GM20431 (cell line): ENCODE results near the gene LRIT3.

ENCODE experiments used
- in situ Hi-C: fragments of 300-500 bp; cut with MseI, MboI; formaldehyde crosslinking; loops from one replicate; pipeline ENCODE4 v1.15.0; 2020; ENCODE audit warnings: low sequenced_read_pairs; ENCODE audit not compliant: unreplicated experiment

The LRIT3 gene, protein sequence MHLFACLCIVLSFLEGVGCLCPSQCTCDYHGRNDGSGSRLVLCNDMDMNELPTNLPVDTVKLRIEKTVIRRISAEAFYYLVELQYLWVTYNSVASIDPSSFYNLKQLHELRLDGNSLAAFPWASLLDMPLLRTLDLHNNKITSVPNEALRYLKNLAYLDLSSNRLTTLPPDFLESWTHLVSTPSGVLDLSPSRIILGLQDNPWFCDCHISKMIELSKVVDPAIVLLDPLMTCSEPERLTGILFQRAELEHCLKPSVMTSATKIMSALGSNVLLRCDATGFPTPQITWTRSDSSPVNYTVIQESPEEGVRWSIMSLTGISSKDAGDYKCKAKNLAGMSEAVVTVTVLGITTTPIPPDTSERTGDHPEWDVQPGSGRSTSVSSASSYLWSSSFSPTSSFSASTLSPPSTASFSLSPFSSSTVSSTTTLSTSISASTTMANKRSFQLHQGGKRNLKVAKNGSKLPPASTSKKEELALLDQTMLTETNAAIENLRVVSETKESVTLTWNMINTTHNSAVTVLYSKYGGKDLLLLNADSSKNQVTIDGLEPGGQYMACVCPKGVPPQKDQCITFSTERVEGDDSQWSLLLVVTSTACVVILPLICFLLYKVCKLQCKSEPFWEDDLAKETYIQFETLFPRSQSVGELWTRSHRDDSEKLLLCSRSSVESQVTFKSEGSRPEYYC

DNA sequence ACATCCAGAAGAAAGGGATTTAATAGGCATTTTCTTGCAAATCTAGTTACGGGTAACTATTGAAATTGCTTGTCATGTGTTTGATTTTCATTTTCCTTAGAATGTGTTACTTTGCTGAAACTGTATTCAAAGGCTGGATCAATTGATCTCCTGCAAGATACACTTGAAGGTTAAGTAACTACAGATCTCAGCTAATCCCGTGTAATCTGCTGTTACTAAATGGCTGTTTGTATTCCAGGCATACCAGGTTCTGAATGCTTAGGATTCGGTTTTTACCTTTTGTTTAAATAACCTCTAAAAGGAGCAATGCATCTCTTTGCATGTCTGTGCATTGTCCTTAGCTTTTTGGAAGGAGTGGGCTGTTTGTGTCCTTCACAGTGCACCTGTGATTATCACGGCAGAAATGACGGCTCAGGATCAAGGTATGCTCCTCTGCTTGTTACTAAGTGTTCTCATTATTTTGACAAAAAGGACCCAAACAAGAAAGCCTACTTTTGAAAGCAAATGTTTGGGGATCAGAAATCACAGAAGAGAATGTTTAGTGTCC, at the start of gene LRIT3:
TSS of gene LRIT3 (plus strand) at position 212 of the 547 bp plus-strand sequence. CDS start at position 307, 95 bp downstream.
- in situ Hi-C loops, result no loop called here

DNA sequence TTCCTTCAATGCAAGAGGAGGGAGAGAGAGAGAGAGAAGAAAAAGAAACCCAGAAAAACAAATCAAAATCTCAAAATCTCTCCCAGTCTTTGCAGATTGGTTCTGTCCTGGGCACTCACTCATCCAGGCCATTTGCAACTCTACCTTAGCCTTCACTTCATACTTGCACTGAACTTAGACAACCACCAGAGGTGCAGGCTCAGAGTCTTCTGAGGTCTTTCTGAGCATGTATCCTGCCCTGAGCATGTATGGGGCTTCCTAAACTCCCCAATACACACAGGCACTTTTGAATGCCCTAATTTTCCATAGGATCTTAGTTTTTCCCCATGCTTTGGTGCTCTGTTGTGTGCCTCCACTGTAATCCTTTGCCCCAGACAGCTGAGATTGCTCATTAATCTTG, 49.0 kb upstream of the LRIT3 start:
- in situ Hi-C loops, result no loop called here

DNA sequence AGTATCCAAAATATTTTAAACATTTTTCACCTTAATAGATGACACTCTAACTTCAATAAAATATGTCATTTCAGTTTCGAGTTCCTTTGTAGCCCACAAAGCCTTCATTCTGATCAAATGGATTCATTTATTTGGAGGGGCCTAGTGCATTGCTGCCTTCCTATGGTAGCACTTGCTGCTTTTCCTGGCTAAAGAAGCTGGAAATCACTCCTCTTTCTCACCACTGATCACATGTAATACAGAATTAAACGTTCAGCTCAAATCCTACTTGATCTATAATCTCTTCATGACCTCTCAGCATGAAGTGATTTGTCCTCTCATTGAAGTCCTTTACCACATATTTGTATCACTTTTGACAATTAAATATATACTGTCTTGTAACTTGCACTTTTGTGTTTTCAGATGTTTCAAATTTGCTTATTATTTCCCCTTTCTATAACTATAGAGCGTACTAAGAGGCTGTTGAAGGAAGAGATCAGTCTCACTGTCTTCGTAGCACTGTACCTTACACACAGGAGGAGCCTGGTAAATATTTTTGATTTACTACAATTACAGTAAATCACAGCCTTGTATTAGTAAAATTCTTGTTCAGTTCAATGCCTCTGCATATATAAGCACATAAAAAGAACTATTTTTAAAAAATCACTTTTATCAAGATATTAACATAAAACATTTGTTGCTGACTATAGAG, 46.7 kb upstream of the LRIT3 start:
- in situ Hi-C loops, result loop anchor here (10.0 kb wide), 1 partner anchor 376 kb away; no protein-coding TSS in a partner anchor

DNA sequence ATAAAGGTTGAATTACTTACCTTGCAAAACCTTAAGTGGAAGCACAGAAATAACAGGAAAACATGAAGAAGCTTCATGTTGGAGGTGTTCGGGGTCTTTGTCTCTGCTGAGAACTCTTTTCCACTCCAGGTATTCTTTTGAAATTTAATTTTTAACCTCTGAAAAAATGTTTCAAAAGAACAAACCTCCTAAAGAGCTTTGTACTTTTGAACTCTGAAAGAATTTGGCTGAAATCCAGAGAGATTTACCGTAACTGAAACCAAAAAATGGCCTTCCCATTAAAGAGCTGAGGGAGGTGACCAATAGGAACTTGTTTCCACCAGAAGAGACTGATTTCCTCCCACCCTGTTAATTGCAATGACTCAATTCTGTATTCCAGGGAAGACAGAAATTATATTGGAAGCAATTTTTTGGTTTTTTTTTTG, 46.0 kb upstream of the LRIT3 start, which contains the start of gene CFI:
TSS of gene CFI (minus strand) at position 105 of the 425 bp plus-strand sequence. CDS start at position 77, 28 bp downstream.
- in situ Hi-C loops, result loop anchor here (10.0 kb wide), 1 partner anchor 377 kb away; no protein-coding TSS in a partner anchor

DNA sequence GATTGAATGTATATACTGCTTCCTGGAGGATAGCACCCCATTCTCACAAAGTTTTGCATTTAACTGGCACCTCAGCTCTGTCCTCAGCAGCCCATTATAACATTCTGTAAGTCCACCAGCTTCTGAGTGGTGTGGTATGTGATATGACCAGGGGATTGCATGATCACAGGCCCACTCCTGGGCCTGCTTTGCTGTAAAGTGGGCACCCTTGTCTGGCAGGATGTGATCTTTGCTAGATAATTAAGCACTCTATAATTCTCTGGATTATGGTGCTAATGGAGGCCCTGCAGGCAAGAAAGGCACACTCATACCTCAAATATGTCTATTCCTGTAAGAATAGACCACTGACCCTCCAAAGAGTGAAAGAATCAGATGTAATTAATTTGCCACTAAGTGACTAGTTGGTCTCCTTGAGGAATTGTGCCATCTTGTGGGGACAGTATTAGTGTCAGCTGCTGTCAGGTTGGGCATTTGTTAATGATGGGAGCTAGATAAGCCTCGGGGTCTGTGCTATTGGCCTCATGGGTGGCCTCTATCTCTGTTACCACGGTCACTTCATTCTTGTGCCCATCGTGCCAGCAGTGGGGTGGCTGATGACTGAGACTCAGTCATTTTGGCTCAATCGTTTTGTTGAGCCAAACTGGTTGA, 43.9 kb upstream of the LRIT3 start:
- in situ Hi-C loops, result loop anchor here (10.0 kb wide), 1 partner anchor 379 kb away; no protein-coding TSS in a partner anchor

DNA sequence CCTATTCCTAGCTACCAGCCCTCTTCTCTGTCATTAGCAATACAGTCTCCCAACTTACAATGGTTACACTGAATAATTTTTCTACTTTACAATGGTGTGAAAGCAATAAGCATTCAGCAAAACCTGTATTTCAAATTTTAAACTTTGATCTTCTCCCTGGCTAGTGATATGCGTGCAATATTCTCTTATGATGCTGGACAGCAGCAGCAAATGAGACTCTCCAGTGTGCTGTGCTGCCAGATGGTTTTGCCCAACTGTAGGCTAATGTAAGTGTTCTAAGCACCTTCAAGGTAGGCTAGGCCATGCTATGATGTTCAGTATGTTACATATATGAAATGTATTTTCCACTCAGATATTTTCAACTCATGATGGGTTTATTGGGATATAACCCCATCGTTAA, 38.3 kb upstream of the LRIT3 start:
- in situ Hi-C loops, result loop anchor here (10.0 kb wide), 1 partner anchor 385 kb away; no protein-coding TSS in a partner anchor

DNA sequence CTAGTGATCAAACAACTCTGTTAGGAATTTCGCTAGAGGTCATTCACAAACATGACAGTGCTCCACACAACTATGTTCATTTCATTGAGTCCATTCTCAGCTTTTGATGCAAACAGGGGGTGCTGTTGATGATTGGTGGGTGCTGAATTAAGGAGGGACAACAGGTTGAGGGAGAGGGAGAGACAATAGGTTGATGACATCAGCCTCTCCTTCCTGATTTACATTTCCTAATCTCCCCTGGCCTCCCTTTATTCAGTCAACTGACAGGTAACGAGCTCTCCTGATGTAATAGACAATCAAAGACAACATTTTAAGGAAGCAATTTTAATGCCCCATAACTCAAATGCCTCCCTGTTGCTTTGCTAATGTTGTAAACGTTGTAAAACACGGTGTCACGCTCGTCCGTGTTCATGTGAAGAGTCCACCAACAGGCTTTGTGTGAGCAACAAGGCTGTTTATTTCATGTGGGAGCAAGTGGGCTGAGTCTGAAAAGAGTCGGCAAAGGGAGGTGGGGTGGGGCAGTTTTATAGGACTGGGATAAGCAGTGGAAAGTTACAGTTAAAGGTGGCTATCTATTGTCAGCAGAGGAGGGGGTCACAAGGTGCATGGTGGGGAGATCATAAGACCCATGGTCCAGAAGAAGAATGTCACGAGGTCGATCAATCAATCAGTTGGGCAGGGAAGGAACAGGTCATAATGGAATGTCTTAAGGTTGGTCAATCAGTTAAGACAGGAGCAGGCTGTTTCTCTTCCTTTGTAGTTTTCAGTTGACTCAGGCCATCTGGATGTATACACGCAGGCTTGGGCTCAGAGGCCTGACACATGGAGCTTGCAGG, 37.1 kb upstream of the LRIT3 start:
- in situ Hi-C loops, result no loop called here

DNA sequence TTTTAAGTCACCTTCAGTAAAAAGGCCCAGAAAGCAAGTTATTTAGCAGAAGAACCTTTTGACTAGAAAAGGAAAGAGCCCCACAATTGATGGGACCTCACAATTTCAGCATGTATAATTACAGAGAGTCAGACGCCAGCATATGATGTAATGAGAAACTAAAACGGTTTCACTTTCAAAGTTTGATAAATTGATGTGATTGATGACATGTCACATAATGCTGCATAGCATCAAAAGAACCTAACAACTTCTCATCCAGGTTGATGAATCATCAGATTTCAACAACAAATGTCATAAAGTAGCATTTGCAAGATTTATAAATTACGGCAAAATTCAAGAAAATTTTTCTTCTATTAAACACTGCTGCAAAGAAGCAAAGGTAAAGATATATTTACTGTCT, 36.2 kb upstream of the LRIT3 start:
- in situ Hi-C loops, result no loop called here

DNA sequence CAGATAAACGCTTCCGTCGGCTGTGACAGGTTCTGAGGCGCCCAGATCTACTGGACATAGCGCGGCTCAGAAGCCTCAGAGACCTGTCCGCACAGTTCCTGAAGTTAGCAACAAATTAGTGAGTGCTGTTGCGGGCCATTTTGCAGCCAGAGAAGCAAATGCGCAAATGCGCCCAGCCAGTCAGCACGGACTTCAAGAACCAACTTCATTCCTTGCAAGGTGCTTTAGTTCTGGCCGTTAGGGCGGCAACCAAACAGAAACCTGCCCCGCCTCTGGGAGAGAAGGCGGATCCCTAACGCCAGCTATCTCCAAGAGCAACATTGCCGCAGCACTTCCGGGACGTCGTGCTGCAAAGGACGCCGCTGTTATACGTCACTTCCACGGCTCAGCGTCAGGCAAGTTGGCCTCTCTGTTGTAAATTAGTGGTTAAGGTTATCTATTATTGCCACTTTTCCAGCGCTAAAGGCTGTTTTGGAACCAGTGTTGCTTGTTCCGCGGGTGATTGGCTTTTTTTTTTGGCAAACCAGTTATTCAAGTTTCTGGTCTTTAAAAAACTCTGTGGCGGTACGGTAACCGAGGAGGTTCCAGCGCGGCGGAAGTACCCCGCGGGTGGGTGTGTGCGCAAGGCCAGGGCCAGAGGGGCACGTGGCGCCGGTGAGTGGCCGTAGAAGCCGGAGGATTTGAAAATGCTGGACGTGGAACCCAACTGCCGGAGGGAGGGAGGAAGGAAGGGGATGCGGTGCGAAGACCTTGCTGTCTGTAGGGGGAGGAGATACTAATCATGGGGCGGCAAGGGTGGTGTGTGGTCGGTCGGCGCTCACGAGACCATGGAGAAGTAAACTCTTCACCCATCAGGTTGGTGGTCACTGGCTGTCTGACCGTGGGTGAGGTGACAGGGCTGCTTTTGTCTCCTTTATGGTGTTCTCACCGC, 32.5 kb upstream of the LRIT3 start, which contains the start of gene GAR1:
TSS of gene GAR1 (plus strand) at position 612 of the 931 bp plus-strand sequence. CDS start 403 bp downstream, outside the sequence.
- in situ Hi-C loops, result no loop called here

DNA sequence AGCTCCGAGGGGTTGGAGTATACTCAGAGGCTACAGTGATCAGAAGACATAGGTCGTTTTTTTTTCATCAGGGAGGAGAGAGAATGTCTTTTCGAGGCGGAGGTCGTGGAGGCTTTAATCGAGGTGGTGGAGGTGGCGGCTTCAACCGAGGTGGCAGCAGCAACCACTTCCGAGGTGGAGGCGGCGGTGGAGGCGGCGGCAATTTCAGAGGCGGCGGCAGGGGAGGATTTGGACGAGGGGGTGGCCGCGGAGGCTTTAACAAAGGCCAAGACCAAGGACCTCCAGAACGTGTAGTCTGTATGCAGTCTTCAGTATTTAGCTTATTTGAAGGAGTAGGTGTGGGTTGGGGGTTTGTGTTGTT, 31.8 kb upstream of the LRIT3 start:
- in situ Hi-C loops, result no loop called here

DNA sequence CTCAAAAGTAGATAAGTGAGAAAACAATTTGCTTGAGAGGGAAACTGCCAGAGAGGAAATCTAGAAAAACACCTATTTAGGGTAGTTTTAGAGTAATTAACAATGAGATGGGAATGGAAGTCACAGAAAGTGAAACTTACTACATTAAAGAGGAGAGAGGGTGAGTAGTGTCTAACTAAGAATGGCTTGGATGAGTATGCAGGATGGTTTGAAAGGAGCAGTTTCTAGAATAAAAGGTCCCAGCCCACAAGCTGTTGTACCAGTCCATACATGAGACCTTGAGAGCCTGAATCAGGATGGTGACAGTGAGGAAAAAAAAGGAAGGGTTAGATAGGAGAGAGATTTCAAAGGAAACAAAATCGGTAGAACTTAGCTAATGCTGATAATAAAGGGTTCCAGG, 31.0 kb upstream of the LRIT3 start:
- in situ Hi-C loops, result no loop called here

DNA sequence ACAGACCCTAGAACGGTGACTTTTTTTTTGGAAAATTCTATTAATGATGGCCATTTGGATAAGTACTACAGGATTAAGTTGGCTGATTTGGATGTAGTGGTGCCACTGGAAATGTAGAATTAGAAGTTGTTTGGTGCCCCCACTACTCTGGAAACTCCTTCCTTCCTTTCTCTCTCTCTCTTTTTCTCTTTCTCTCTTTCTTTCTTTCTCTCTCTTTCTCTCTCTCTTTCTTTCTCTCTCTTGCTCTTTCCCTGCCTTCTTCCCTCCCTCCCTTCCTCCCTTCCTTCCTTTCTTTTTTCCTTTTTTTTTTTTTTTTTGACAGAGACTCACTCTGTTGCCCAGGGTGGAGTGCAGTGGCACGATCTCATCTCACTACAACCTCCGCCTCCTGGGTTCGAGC, 29.6 kb upstream of the LRIT3 start:
- in situ Hi-C loops, result no loop called here

DNA sequence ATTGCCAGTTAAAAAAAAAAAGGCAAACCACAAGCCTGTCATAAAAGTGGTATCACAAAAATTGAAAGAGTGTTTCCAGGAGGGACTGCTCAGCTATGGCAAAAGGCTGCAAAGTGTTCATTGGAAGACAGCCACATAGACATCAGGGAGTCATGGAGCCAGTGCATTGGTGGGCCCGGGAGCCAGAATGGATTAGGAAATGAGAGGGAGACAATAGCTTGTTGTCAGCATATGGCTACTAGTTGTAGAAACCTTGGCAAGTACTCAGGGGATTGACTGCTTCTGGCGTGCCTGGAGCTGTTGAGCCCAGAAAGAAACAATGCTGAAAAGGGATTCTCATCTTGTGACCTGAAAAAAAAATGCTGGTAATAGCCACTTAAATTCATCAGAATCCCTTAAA, 27.3 kb upstream of the LRIT3 start:
- in situ Hi-C loops, result no loop called here

DNA sequence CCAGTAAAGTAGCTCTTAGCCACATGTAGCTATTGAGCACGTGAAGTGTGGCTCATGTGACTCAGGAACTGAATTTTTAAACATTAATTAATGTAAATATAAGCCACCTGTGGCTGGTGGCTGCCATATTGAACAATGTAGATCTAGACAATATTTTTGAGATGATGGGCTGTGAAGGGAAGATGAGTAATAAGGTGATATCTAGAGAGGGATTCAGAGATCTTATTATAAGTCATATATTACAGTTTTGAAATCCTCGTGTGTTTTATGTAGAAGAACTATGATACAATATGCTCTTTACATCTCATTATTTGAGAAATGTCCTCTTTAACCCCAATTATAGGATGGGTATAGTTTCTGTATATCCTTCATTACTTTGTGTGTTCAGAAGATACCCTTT, 26.7 kb upstream of the LRIT3 start:
- in situ Hi-C loops, result no loop called here

DNA sequence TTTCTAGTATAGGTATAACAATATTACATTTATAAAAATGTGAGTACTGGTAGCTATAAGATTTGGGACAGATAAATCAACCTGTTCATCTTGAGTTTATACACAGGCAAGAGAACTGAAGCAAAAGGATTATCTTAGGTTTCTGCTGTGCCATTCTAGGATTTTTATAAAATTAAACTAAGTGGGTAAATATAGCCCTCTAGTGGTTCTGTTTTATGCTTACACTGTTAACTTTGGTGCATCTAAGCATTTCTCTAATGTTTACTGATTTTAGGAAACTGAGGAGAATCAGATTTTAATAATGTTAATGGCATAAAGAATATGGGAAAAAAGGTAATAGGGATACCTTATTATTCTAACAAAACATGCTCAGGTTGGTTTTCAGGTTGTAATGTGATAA, 21.2 kb upstream of the LRIT3 start:
- in situ Hi-C loops, result no loop called here

DNA sequence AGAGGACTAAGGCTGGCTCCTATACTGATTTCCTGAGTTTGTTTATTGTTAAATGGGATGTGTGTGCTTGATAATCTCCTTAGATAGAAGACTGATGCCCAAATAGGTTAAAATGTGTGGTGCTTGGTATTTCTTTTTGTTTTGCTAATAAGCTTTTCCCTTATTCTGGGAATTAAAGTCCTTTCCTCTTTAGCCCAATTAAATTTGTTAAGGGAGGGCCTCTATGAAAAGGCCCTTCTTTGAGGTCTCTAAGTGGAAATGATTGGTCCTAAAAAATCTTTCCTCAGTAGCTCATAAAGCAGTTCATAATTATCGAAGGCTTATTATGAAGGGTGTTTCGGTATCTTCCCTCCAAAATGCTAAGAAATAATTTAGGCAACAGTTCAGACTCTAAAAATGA, 20.2 kb upstream of the LRIT3 start, which contains the start of gene RRH:
TSS of gene RRH (plus strand) at position 301 of the 400 bp plus-strand sequence. CDS start at position 357, 56 bp downstream.
- in situ Hi-C loops, result no loop called here

DNA sequence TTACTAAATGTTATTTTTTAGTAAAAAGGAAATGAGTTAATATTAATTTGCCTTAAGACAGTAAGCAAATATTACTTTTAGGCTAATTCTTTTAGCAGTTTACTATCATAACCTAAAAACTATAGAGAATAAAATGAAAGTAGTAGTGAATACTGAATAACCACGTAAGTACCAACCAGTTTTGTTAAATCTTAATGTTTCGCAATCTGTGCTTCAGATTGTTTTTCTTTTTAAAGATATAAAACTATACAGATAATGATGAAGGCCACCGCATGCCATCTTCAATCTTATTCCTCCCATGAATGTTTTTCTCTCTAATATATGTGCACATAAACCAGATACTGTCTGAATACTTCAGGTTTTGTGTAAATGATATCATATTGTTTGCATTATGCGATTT, 14.2 kb upstream of the LRIT3 start:
- in situ Hi-C loops, result no loop called here

DNA sequence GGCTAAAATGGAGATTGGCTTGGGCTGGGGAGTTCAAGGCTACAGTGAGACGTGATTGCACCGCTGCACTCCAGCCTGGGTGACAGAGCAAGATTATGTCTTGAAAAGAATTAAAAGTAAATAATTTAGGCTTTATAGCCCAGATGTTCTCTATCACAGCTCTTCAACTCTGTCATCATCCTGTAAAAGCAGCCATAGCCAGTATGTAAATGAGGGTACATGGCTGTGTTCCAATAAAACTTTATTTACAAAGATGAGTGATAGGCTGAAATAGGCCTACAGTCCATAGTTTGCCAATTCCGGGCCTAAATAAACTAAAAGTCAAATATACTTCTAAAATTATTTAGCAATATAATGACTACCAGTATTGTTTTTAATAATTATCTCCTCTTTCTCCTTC, 10.9 kb upstream of the LRIT3 start:
- in situ Hi-C loops, result no loop called here
